ENCODE measurements around the gene FLNA. TPM values are rescaled to one million over a fixed set of nuclear protein-coding genes. Genes with fewer than 3 reads are reported as not detected.
A peak's percentile ranks its signal among the peaks of the same experiment; 100 is the strongest.
"Not testable (repeated sequence)": the region's sequence is repeated elsewhere in the genome, so short reads cannot be mapped to it uniquely, and the experiment has no call there.

FLNA gene
- total RNA-seq, 1 donor from 2014 or later, result 417 TPM

DNA sequence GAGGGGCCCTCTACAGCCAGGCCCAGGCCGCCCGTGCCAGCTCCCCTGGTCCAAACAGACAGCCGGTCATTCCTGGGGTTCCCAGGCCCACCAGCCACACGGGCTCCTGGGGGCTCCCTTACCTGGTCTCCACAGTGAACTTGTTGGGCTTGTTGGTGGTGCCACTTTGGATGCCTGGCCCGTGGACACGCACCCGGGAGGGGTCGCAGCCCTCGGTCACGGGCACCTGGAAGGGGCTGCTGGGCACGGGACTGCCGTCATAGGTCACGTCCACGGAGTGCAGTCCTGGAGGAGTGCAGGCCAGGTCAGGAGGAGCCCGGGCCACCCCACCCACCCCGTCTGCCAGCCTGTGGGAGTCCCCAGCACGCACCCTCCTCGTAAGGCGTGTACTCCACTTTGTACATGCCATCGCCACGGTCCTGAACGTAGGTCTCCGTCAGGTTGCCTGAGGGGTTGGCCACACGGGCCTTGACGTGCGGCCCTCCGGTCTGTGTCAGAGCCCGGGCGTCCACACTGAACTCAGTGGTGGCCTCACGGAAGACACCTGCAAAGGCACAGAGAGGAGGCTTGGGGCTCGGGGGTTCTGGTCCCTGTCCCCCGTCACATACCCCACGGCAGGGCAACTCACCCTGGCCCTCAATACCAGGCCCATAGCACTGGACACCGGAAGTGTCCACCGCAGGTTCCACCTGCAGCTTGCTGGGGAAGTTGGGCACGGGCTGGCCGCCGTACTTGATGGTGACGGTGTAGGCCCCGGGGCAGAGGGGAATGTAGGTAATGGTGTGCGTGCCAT lies 14.9 kb downstream of the FLNA start:
- no peak for ATAC-seq

DNA sequence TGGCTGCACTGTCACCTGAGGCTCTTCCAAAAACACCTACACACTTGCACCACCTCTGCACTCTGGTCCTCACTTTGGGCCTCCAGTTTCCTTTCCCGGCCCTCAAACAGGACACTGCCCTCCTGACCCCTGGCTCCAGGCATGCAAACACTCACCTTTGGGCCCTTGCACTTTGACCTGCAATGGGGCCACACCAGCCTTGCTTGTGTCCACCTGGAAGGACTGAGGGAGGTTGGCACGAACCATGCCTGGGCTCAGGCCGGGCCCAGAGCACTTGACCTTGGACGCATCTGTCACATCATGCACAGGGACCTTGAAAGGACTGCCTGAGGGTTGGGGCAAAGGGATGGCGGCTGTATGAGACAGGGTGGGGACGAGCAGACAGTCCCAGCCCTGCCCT lies 15.6 kb downstream of the FLNA start:
- ATAC-seq, result no peak

DNA sequence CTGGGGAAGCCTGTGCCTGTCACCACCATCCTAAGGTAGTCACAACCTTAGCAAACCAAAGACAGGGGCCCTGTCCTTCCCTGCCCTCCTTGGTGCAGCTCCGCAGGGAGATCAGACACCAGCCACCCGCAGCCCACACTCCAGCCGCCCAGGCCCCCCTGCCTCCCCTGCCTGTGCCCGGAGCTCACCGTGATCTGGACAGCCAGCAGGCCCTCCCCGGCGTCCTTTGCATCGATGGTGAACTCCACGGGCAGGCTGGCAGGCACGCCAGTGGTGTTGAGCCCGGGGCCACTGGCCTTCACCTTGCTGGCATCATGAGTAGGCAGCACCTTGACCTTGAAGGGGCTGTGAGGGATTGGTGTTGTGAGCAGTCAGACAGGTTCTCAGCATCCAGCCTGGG lies 16.4 kb downstream of the FLNA start:
- peak; percentile 14 for ATAC-seq

DNA sequence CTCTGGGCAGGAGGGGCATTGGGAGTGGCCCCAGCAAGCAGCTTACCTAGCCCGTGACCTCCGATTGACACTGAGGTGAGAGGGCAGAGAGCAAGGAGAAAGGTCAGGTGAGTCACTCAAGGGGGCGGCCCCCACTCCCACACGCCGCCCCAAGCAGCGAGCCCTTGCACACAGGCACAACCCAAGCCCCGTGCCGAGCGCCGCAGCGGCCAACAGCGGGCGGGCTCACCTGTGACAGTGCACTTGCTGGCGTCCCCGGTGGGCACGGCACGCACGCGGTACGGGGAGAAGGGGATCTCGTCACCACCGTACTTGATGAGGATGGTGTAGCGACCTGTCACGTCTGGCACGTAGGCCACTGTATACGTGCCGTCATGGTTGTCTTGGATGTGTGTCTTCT lies 17.2 kb downstream of the FLNA start:
- ATAC-seq, result no peak

DNA sequence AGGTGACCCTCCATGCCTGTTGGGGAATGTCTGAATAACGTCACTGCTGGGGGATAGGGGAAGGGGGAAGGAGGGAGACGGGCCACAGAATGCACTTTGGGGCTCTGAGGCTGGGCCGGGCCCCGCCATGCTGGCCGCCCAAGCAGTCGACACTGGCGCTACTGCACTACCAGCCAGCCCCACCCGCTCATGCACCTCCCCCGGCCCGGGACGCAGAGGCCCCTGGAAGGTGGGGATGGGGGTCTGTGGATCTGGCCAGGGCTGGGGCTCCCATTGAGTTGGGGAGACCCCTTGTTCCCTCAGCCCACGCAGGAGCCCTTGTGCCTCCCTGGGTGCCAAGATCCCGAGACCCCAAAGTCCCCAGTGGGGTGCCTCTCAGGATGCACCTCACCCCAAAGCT lies 17.8 kb downstream of the FLNA start:
- no peak for ATAC-seq

DNA sequence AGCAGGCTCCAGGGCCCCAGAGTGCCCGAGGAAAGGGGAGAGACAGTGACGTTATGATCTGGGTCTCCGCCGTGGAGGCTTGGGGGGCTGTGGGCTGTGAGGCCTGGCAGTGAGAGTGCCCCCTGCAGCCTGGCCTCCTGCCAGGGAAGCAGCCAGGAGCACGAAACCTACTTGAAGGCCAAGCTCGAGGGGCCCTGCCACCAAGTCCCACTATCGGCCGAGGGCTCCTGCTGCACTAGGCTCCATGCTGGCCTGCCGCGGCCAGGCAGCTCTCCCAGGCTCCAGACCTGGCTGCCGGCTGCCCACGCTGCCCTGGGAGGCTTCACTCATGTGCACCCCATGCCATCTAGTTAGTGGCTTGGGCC lies 18.7 kb downstream of the FLNA start:
- ATAC-seq, result no peak

DNA sequence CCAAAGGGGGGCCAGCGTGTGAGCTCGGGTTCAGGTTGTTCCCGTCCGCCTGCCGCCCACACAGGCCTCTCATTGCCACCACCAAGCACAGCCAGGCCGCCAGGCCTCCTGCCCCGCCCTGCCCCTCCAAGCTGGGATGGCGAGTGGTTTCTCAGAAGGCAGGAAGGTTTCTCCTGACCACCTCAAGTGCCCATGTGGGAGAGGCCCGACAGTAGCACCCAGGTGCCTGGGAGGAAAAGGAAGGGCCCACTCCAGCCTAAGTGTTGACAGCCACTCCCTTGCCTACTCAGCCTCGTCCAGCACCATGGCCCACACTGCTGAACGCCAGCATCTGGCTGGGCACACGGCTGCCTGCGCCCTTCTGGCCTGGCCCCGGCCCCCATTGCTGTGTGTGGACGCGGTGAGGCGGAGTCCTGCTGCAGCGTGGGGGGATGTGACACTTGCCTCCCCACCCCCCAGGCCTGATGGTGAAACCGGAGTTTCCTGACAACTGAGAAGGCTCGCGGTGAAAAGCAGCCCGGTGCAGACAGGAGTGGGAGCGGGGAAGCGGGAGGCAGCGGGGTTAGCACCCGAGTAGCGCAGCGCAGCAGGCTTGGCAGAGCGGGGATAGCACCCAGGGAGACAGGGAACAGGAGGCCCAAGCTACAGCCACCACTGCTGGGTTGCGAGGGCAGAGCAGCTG lies 19.2 kb downstream of the FLNA start:
- ATAC-seq, result no peak

DNA sequence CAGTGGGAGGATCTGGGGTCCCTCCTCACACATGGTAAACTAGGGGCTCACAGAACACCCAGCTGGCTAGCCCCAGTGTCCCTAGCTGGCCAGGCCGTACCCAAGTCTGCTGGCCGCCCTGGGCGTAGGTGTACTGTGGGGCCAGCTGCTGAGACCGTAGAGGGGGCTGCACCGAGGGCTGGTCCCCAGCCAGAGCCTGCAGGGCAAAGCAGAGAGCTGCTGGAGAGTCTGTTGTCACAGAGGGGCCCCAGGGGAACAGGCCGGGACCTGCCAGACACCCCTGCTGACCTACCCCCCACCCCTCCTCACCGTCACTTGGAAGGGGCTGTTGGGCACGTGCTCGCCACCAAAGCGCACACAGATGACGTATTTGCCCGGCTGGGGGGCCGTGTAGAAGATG lies 19.9 kb downstream of the FLNA start:
- no peak for ATAC-seq

DNA sequence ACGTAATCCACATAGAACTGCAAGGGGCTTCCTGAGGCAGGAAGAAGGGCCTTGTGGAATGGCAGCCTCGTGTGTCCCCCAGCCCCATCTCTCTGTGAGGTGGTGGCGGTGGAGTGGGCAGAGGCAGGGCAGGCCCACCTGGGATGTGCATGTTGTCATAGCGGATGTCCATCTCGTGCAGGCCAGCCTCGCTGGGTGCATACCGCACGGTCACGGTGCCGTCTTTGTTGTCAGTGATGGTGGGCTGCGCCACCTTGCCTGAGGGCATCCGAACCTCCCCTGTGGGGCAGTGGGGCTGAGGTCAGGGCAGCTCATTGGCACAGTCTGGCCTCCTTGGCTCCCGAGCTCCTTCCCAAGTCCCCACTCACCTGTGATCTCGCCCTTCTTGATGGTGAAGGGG lies 20.4 kb downstream of the FLNA start:
- ATAC-seq, result no peak

DNA sequence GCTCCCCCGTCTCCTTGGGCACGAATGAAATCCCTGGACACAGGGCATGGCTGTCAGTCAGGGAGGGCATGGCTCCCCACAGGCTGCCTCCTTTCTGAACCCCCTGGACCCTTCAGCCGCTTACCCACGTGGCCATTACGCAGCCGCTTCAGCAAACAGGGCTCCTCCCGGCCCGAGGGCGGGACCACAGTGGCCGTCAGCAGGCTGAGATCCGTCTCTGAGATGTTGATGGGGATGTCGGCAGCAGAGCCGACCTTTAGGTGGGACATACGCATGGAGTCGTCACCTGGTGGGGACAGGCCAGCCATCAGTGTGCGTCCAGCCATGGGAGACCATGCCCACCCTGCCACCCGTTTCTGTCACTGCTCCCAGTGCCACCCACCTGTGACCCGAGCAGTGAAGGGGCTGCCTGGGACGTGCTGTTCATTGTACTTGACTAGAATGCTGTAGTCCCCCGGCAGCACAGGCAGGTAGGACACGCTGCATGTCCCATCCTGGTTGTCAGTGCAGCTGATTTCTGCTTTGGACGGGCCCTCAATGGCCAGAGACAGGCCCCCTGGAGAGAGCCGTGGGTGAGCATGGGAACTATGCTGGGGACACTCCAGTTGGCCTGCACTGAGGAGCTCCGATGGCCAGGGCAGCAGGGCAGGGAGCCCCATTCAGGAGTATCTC lies 21.1 kb downstream of the FLNA start:
- no peak for ATAC-seq

DNA sequence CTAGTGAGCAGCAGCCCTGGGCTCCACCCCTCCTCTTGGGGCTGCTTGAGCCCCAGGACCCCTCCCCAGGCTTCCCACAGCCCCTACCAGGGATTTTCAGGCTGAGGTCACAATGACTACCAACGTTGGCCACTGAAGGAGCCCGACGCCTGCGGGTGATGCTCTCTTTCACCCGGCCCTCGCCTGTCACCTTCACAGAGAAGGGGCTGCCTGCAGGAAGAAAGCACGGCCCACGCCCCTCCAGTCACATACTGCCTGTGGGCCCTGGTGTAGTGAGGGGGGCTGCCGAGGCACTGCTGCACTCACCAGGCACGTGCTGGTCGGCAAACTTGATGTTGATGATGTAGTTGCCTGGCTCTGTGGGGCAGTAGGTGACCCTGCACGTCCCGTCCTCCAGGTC lies 22.0 kb downstream of the FLNA start:
- no peak for ATAC-seq

DNA sequence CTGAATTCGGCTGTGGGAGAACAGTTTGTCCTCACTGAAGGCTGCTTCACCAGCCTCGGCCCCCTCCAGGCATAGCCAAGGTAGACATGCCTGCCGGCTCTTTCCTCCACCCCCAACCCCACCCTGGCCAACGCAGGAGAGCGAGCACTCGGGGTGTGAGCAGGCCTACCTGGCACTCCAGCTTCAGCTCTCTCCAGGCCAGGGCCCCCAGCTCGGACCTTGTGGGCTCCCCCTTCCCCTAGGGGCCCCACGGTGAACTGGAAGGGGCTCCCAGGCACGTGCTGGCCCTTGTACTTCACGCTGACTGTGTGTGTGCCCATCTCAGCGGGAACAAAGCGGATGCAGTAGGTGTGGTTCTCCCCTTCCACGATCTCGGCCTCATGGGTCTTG lies 22.4 kb downstream of the FLNA start:
- no peak for ATAC-seq

DNA sequence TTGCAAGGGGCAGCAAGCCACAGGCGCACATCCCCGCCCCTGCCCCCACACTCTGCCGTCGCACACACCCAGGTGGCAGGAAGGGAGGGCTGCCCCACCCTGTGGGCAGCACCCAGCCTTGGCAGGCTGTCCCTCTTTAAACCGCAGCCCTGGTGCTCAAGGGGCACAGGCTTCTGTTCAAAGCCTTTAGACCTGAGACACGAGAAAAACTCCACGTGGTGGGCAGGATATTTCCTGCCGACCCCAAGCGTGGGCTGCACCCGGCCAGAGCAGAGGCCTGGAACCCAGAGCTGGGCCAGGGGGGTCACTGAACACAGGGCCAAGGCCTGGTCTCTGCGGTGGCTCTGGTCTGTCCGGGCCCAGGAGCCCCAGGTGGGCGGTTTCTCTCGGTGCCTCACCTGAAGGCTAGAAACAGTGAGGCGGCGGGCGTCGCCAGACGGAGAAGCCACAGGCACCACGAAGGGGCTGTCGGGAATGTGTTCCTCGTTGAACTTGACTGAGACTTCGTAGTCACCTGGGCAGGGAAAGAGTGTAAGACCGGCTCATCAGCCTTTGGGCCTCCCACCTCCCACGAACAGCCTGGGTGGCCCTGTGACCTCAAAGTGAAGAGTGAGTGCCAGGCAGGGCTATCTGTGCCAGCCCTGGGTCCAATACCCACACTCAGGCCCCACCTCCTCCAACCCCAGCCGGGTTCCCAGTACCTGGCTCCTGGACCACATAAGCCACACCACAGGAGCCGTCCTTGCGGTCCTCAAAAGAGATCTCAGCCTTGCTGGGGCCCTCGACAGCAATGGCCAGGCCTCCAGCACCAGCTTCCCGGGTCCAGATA lies 23.0 kb downstream of the FLNA start:
- peak; percentile 37 for ATAC-seq

DNA sequence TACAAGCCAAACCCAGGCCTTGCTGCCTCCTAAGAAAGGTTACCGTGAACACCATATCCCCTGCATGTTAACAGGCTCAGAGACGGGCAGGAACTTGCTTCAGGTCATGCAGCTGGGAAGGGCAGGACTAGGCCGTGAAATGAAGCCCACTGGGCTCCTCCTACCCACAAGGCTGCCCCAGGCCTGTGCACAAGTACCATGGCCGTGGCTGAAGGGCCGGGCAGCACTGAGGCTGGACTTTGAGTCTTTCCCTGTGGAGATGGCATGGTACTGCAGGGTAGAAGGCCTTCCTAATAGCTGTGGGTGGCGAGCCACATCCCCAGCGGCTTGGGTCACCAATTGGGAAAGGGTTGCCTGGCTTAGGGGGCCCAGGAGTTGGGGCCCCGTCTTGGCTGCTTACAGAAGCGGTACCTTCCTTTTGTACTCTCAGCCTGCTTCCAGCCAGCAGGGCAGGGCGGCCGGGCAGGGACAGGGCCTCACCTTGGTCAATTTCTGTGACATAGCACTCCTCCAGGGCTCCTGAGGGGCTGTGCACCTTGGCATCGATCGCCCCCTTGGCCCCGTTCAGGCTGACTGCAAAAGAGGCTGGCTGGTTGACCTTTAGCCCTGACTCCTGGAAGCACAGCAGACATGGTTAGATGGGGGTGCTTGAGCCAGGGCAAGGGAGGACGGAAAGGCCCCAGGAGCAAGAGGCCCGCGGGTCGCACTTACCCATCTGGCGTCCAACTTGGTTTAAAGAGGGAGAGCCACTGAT lies 23.8 kb downstream of the FLNA start:
- no peak for ATAC-seq

DNA sequence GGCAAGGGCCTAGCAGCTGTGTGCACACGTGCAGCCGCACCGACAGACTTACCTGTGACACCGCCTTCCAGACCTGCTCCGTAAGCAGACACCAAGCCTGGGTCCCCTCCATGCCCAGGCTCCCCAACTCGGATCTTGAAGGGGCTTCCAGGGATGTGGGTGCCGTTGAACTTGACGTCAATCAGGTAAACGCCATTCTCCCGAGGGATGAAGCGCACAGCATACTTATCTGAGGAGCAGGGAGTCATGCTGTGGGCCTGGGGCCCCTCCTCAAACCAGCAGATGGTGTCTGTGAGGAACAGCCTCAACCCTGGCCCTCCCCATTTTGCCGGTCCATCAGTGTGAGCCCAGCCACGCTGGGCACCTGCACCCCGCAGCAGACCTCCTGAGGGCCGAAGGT lies 24.5 kb downstream of the FLNA start:
- no peak for ATAC-seq

DNA sequence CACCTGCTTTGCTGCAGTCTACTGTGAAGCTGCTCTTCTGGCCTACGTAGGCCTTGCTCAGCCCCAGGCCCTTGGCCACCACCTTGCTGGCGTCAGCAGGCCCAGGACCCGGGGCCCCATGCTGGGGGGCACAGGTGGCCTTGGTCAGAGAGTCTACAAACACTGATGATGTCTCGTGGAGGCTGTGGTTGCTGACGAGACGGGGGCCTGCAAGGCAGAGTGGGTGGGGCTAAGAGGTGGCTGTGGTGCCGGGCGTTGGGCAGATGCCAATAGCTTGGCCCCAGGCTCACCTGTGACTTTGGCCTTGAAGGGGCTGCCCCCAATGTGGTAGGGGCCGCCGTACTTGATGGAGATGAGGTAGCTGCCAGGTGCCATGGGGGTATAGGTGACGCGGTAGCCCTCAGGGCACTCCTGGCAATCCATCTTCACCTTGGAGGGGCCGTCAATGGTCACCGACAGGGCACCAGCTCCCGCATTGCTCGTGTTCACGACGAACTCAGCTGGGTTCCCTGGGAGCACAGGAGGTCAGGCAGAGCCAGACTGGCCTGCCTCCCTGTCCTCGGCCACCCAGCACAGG lies 25.0 kb downstream of the FLNA start:
- ATAC-seq, result no peak

DNA sequence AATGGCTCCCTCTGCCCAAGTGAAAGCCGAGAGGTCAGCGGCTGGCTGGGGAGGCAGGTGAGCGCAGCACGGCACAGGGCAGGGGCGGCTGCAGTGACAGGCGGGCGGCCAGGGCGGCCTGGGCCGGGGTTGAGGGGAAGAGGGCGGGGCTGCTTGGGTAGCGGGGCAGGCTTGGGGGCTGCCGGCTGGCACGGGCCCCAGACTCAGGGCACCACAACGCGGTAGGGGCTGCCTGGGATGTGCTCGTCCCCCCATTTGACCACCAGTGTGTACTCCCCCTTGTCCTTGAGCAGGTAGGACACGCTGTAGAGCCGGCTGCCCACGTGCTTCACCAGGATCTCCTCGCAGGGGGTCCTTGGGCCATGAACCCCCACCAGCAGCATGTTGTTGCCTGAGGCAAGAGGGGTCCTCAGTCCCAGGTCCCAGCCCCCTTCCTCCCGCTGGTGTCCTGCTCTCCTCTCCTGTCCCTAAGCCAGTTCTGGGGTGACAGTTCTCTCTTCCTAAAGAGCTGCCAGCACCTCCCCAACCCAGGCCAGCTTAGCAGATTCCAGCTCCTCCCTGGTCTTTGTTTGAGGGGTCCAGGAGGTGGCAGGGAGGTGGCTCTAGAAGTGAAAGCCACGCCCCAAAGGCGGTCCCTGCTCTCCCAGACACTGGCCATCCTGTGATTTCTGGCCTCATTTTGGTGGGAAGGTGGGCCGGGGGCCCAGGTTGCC lies 25.6 kb downstream of the FLNA start:
- no peak for ATAC-seq

DNA sequence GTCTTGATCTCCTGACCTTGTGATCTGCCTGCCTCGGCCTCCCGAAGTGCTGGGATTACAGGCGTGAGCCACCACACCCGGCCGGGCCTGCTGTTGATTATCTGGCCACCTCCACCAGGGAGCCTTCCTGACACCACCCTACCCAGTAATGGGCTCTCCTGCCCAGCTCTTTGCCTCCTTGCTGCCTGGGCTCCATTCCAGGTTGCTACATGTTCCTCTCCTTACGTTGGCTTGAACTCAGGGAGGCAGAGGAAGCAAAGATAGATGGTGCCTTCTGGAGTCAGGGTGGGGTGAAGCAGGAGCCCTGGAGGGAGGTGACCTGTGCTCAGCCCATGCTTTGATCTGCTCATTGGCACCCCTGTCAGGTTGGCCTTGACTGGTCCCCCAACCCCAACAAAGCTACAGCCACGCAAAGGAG lies 26.3 kb downstream of the FLNA start:
- ATAC-seq, result no peak

DNA sequence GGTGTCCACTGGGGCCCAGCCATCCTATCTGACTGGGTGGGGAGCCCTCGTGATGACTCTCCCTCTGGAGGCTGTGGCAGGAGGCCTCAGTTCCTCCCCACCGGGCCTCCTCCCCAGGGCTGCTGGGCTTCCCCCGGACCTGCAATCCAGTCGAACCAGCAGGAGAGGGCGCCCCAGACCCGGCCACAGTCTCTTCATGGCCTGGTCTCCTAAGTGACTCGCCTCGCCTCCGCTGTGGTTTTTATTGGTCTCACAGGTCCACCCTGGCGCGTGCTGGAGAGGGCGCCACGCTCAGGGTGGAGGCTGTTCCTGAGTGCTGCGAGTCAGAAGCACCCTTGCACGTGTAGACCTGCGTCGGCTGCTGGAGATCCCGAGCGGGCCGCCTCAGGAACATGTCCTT lies 30.8 kb downstream of the FLNA start:
- peak; percentile 51 for ATAC-seq

DNA sequence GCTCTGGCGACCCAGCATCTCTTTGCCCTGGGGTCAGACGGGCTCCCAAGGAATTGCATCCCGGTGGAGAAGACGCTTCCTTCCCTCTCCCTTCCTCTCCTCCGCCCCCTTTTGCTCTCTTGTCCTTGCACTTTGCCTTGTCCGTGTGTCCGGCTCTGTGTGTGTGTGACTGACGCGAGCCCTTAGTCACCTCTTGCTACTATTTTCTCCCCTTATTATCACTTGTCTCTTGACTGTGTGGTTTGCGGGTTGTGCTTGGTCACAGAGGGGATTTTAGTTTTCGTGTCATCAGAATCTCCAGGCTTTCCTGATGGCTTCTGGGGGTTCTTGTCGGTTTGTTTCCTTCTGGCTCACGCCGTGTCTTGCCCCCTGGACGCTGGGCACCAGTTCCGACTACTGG lies 31.4 kb downstream of the FLNA start:
- ATAC-seq, result not testable (repeated sequence)

All from esophagus mucosa (tissue), 1 donor.